ENCODE data around the gene ZNF616.

Gene ZNF616

DNA sequence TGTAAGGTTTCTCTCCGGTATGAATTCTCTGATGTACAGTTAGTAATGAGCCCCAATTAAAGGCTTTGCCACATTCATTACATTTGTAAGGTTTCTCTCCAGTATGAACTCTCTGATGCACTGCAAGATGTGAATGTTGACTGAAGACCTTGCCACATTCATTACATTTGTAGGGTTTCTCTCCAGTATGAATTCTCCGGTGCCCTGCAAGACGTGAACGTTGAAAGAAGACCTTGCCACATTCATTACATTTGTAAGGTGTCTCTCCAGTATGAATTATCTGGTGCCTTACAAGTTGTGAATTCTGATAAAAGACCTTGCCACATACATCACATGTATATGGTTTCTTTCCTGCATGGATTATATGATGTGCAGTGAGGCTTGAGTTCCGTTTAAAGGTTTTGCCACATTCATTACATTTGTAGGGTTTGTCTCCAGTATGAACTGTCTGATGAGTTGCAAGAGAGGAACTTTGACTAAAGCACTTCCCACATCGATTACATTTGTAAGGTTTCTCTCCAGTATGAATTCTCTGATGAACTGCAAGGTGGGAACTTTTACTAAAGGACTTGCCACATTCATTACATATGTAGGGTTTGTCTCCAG lies 73.4 kb downstream of the ZNF616 start:
- no peak overlapping the region for H3K27ac ChIP-seq (ENCODE audit: insufficient read depth, low read depth, low read length, poor library complexity, severe bottlenecking)
- 90 to 94% methylated on average over 6 of the region's 6 CpGs for WGBS, 2 experiments
- no peak overlapping the region for H3K4me3 ChIP-seq (ENCODE audit: insufficient read depth, low read depth, low read length)
- peaks cover 22% of the 10 kb centered on the region for H3K9me3 ChIP-seq (ENCODE audit: control insufficient read depth, low read length)
- peaks cover 32% of the 10 kb centered on the region for H3K36me3 ChIP-seq (ENCODE audit: control insufficient read depth, insufficient read depth, low read length)
- H3K4me1 ChIP-seq (ENCODE audit: control insufficient read depth, insufficient read depth, low read length) = no peaks in the 10 kb centered on the region
- no peaks in the 10 kb centered on the region for H3K27me3 ChIP-seq (ENCODE audit: control insufficient read depth, insufficient read depth, low read length, poor library complexity, severe bottlenecking)

DNA sequence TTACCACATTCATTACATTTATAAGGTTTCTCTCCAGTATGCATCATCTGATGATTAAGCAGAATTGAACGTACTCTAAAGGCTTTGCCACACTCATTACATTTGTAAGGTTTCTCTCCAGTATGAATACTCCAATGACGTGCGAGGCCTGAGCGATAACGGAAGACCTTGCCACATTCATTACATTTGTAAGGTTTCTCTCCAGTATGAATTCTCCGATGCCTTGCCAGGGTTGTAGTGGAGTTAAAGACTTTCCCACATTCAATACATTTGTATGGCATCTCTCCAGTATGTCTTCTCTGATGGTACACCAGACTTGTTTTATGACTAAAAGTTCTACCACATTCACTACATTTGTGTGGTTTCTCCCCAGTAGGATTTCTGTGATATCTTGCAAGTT lies 74.3 kb downstream of the ZNF616 start:
- Histone ChIP-seq H3K27ac (ENCODE audit: insufficient read depth, low read depth, low read length, poor library complexity, severe bottlenecking) (no peak overlapping the region), H3K9me3 (ENCODE audit: control insufficient read depth, low read length) (peaks cover 20% of the 10 kb centered on the region), H3K36me3 (ENCODE audit: control insufficient read depth, insufficient read depth, low read length) (peaks cover 32% of the 10 kb centered on the region), H3K27me3 (ENCODE audit: control insufficient read depth, insufficient read depth, low read length, poor library complexity, severe bottlenecking) (no peaks in the 10 kb centered on the region), H3K4me3 (ENCODE audit: insufficient read depth, low read depth, low read length) (no peak overlapping the region), H3K4me1 (ENCODE audit: control insufficient read depth, insufficient read depth, low read length) (no peaks in the 10 kb centered on the region)
- WGBS, 2 experiments = 96% methylated on average over 6 of the region's 6 CpGs
